Fibroblast of mammary gland (primary cell): ENCODE measurements around the gene HDGF.
A peak's percentile ranks its signal among the peaks of the same experiment; 100 is the strongest.

Source experiments
- DNase-seq: peaks from one replicate; pipeline ENCODE4 v3.0.0-alpha.2; 2010; ENCODE audit warnings: low read depth
- H3K4me3 ChIP-seq: 2 replicates; pipeline ENCODE4 v1.5.1; 2011; ENCODE audit warnings: low read depth, mild to moderate bottlenecking, low read length, moderate library complexity; ENCODE audit not compliant: control insufficient read depth
- CTCF ChIP-seq: conservative IDR thresholded peaks from 2 replicates; pipeline ENCODE4 v1.5.1; 2011; ENCODE audit warnings: low read depth, low read length, inconsistent platforms; ENCODE audit not compliant: control insufficient read depth, insufficient read depth

The HDGF gene

GRCh38 chr1:156756355-156756754, 4.9 kb upstream of the HDGF start:
- DNase-seq: no peak
- TF ChIP-seq CTCF: no peak
- H3K4me3 ChIP-seq: no peak overlapping the region

DNA sequence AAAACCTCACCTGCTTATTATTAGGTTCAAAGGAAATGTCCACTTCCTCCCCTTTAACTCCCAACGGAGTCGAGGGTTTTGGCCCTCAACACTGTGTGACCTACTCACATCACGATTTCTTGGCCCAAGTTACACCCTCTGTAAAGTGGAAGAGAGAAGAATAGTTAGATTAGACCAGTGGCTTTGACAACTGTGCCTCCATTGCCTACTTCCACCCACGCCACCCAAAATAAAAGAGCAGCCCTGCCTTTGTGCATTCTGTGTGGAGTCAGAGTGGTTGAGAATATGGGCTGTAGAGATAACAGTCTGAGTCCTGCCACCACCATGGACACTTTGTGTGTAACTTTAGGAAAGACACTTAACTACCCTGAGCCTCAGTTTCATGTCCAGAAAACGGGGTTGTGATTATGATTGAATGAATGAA, 4.1 kb upstream of the HDGF start:
- no peak overlapping the region for H3K4me3 ChIP-seq
- TF ChIP-seq CTCF: no peak

GRCh38 chr1:156754219-156754618, 2.7 kb upstream of the HDGF start:
- TF ChIP-seq CTCF: no peak
- no peak overlapping the region for H3K4me3 ChIP-seq
- DNase-seq: no peak

More for the DNA sequence above, 4.1 kb upstream of the HDGF start:
- no peak for DNase-seq

DNA sequence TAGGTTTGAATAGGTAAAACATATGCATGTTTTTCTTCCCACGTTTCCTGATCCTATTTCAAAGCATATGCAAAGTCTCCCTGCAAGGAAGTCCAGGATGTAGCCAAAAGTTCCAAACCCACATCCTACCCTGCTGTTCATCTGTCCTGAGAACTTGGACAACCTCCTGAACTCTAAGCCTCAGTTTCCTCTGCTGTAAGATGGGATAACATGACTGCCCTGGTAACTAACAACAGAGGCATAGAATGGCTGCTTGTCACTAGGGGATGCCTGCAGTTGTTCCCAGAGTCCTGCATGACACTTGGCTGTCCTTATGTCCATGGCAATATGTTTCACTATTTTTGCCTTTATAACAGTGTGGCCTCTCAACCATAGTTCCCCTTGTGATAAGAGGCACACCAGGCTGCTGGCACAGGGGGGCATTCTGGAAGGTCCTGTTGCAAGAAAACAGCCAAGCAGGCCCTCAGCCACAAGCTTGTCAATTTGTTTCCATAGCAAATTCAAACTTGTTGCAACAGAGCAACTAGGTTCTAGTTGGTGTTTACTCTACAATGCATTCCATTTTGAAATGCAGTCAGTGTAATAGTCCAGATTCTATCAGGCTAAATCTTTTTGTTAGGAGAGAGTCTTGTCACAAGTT, 1.5 kb upstream of the HDGF start:
- no peak for TF ChIP-seq CTCF
- DNase-seq: no peak
- H3K4me3 ChIP-seq: peak overlapping the region; percentile 92

- peak overlapping the region; percentile 92 for H3K4me3 ChIP-seq
- TF ChIP-seq CTCF: no peak
- DNase-seq: peak; percentile 92
Observed at GRCh38 chr1:156751757-156752481, 444 bp upstream of the HDGF start.

DNA sequence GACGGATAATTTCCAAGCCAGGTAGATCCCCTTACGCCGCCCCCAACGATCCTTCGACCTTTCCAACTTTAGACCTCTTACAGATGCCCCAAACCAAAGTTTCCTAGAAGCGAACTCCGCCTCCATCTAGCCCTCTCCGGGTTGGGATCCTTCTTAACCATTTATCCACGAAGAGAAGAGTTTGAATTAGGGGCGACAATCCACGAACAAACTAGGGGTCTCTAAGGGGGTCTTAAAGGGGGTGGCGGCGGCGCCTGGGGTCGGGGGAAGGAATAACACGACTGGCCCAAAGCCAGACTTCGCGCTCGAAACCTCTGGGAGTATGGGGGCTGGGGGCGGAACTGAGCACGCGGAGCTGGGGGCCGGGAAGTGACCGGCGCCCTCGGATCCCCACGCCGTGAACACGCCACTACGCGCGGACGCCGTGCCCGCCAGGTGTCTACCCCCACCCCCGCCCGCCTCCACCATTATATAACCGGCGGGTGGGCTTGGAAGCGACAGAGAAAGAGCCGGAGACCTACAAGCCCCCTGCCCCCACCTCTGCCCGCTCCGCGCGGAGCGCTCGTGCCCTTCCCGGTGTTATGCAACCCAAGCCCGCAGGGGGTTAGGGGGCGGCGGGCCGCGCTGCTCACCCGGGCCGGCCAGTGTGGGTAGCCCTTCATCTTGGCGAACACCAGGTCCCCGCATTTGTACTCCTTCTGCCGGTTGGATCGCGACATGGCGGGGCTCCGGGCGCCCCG, 594 bp downstream of the HDGF start:
- DNase-seq: no peak
- no peak for TF ChIP-seq CTCF
- H3K4me3 ChIP-seq: peak overlapping the region; percentile 92
